ENCODE results near the gene PLA2G3.
A peak's percentile ranks its signal among the peaks of the same experiment; 100 is the strongest.

PLA2G3 gene

DNA sequence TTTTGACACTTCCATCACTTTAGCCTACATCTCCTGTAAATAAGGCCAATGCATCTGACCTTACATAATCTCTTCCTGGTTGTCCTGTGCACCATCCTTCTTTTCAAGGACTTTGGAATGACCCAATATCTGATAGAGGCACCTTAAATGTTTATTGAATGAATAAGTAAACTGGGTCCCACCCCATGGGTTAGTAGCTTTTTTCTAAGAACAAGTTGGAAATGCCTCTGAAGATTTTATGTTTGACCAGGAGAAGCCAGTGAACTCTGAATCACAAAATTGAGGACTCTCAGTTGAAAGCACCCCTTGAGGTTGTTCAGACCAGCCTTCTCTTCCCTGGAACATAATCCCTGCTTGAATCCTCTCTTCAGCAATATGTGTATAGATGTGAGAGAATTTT is 21.1 kb upstream of the PLA2G3 start:
- Histone ChIP-seq H3K27ac (ENCODE audit: insufficient read depth in 1 of 2, low read depth in 1 of 2, low read length in 2 of 2, poor library complexity in 1 of 2, severe bottlenecking in 2 of 2) (no peak overlapping the region), H3K9me3 (ENCODE audit: control extremely low read depth in 1 of 5, control insufficient read depth in 4 of 5, insufficient read depth in 2 of 5, low read depth in 1 of 5, low read length in 4 of 5) (no peaks in the 10 kb centered on the region), H3K27me3 (replicated peaks in 2 of 5; ENCODE audit: control insufficient read depth in 4 of 5, insufficient read depth in 5 of 5, low read length in 4 of 5) (no peaks in the 10 kb centered on the region), H3K4me1 (ENCODE audit: control extremely low read depth in 1 of 4, control insufficient read depth in 4 of 4, insufficient read depth in 4 of 4, low read length in 3 of 4) (peaks cover 14 to 32% (median 19%) of the 10 kb centered on the region in 4 experiments), H3K36me3 (ENCODE audit: control insufficient read depth in 4 of 4, insufficient read depth in 4 of 4, low read length in 3 of 4) (peaks cover 3 to 8% (median 6%) of the 10 kb centered on the region in 4 experiments), H3K4me3 (ENCODE audit: control insufficient read depth in 1 of 7, extremely low read depth in 1 of 7, insufficient read depth in 4 of 7, low read depth in 2 of 7, low read length in 6 of 7) (peak overlapping the region in 3 of 7 experiments; percentile 53 to 97 (median 96))
- DNase-seq: no peak
- ChIA-PET POLR2A (interaction anchor here (0.6 kb wide), 1 partner anchor 43 kb away, joined by 4 read pairs; no protein-coding TSS in a partner anchor), CTCF (interaction anchor here (0.6 to 1.5 kb wide), 6 partner anchors 10 to 1772 kb away, joined by 3 to 8 read pairs (median 3); no protein-coding TSS in a partner anchor)

DNA sequence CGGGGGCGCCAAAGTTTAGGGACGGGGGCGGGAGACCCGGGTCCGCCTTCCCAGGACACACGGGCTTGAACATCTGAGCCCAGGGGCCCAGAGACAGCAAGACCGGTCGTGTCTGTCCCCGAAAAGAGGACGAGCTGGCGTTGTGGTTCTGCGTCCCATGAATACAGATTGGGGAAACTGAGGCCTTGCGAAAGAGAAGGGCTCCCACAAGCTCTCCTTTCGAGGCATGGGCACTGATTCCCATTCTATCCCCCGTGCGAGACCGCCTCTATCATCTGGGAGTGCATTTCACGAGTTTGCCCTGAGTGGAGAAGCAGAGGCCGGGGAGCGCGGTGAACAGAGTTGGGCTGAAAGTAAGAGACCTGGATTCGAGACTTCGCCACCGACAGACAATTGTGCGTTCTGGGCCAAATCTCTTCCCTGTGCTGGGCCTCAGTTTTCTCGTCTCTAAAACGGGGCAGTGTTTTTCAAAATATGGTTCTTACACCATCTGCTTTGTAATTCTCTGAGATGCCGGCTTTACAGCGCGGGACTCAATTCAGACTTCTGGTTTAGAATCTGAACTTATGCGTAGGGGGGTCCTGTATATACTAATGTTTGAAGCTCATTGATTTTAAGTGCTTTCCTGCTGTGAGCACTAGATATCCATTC is 20.1 kb upstream of the PLA2G3 start:
- peak in 1 of 3 donors; percentile 15 for DNase-seq
- ChIA-PET POLR2A (interaction anchor here (0.6 to 1.4 kb wide), 4 partner anchors 8 to 53 kb away, joined by 3 to 4 read pairs (median 4); no protein-coding TSS in a partner anchor), CTCF (interaction anchor here (0.7 to 1.9 kb wide), 6 partner anchors 14 to 130 kb away, joined by 3 to 7 read pairs (median 4); no protein-coding TSS in a partner anchor)
- Histone ChIP-seq H3K9me3 (ENCODE audit: control extremely low read depth in 1 of 5, control insufficient read depth in 4 of 5, insufficient read depth in 2 of 5, low read depth in 1 of 5, low read length in 4 of 5) (no peaks in the 10 kb centered on the region), H3K4me3 (ENCODE audit: control insufficient read depth in 1 of 7, extremely low read depth in 1 of 7, insufficient read depth in 4 of 7, low read depth in 2 of 7, low read length in 6 of 7) (peak overlapping the region; percentile 79 to 97 (median 85)), H3K4me1 (ENCODE audit: control extremely low read depth in 1 of 4, control insufficient read depth in 4 of 4, insufficient read depth in 4 of 4, low read length in 3 of 4) (peaks cover 14 to 32% (median 19%) of the 10 kb centered on the region in 4 experiments), H3K36me3 (ENCODE audit: control insufficient read depth in 4 of 4, insufficient read depth in 4 of 4, low read length in 3 of 4) (peaks cover 1 to 3% (median 3%) of the 10 kb centered on the region in 4 experiments), H3K27ac (ENCODE audit: insufficient read depth in 1 of 2, low read depth in 1 of 2, low read length in 2 of 2, poor library complexity in 1 of 2, severe bottlenecking in 2 of 2) (peak overlapping the region; percentile 25 to 82), H3K27me3 (replicated peaks in 2 of 5; ENCODE audit: control insufficient read depth in 4 of 5, insufficient read depth in 5 of 5, low read length in 4 of 5) (no peaks in the 10 kb centered on the region)
- WGBS (ENCODE audit: insufficient coverage): 5% methylated on average over 32 of the region's 32 CpGs

DNA sequence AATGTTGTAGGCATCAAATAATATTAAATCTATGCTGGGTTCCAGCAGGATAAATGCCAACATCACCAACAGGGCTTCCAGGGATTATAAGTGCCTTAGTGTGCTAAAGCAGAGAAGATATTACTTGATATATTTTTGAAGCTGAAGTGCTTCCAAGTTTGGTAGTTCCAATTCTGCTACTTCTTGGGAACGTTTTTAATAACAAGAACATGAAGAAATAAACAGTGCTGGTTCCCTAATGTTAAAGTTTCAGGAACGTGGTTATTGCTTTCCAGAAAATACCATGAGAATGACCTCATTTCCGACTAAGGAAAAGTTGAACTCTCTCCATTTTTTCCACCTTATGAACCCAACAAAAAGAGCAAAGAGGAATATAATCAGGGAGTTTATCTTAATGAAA is 15.1 kb upstream of the PLA2G3 start:
- Histone ChIP-seq H3K36me3 (ENCODE audit: control insufficient read depth in 4 of 4, insufficient read depth in 4 of 4, low read length in 3 of 4) (no peaks in the 10 kb centered on the region), H3K9me3 (ENCODE audit: control extremely low read depth in 1 of 5, control insufficient read depth in 4 of 5, insufficient read depth in 2 of 5, low read depth in 1 of 5, low read length in 4 of 5) (no peaks in the 10 kb centered on the region), H3K4me3 (ENCODE audit: control insufficient read depth in 1 of 7, extremely low read depth in 1 of 7, insufficient read depth in 4 of 7, low read depth in 2 of 7, low read length in 6 of 7) (no peak overlapping the region), H3K27me3 (replicated peaks in 2 of 5; ENCODE audit: control insufficient read depth in 4 of 5, insufficient read depth in 5 of 5, low read length in 4 of 5) (no peaks in the 10 kb centered on the region), H3K4me1 (ENCODE audit: control extremely low read depth in 1 of 4, control insufficient read depth in 4 of 4, insufficient read depth in 4 of 4, low read length in 3 of 4) (peaks cover under 1 to 5% (median 2%) of the 10 kb centered on the region in 4 experiments), H3K27ac (ENCODE audit: insufficient read depth in 1 of 2, low read depth in 1 of 2, low read length in 2 of 2, poor library complexity in 1 of 2, severe bottlenecking in 2 of 2) (no peak overlapping the region)
- WGBS (ENCODE audit: insufficient coverage): 46% methylated on average over 2 of the region's 3 CpGs
- ChIA-PET POLR2A (no interaction called here), CTCF (no interaction called here)
- no peak for DNase-seq

DNA sequence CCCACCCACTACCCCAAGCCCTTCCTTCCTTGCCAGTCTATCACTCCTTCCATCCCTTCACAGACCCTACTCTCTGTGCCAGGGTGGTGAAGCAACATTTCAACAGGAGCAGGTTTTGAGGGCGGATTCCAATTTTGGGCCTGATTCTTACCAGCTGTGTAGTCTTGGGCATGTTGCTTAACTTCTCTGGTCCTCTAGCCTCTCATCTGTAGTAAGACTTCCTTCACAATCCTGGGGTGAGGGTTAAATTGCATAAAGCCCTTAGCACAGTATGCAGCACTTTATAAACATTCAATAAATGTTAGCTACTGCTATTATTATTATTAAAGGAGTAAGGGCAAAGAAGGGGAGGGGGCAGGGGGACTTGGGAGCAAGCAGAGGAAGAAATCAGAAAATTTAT is 14.7 kb upstream of the PLA2G3 start:
- Histone ChIP-seq H3K4me1 (ENCODE audit: control extremely low read depth in 1 of 4, control insufficient read depth in 4 of 4, insufficient read depth in 4 of 4, low read length in 3 of 4) (peaks cover 0 to 3% (median under 1%) of the 10 kb centered on the region in 4 experiments), H3K27me3 (replicated peaks in 2 of 5; ENCODE audit: control insufficient read depth in 4 of 5, insufficient read depth in 5 of 5, low read length in 4 of 5) (no peaks in the 10 kb centered on the region), H3K4me3 (ENCODE audit: control insufficient read depth in 1 of 7, extremely low read depth in 1 of 7, insufficient read depth in 4 of 7, low read depth in 2 of 7, low read length in 6 of 7) (no peak overlapping the region), H3K9me3 (ENCODE audit: control extremely low read depth in 1 of 5, control insufficient read depth in 4 of 5, insufficient read depth in 2 of 5, low read depth in 1 of 5, low read length in 4 of 5) (no peaks in the 10 kb centered on the region), H3K36me3 (ENCODE audit: control insufficient read depth in 4 of 4, insufficient read depth in 4 of 4, low read length in 3 of 4) (no peaks in the 10 kb centered on the region), H3K27ac (ENCODE audit: insufficient read depth in 1 of 2, low read depth in 1 of 2, low read length in 2 of 2, poor library complexity in 1 of 2, severe bottlenecking in 2 of 2) (no peak overlapping the region)
- no CpG with 5 or more reads among the region's 1 CpG for WGBS (ENCODE audit: insufficient coverage)
- ChIA-PET POLR2A (no interaction called here), CTCF (no interaction called here)
- no peak for DNase-seq

DNA sequence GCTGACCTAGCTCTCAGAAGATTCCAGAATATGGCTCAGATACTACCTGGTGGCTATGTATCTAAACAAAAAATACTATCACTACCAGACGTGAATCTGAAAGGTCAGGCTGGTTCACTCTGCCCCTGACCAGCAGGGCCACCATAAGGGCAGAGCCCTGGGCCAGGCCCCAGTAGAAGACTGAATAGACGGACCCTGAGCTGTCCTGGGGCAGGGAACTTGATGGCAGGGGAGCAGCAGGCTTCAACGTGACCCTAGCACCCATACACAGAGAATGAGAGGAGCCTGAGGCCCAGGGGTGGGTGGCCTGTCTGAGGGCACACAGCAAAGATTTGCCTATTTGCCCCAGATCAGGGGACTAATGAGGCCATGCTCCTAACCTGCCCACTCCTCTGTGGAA is 13.0 kb upstream of the PLA2G3 start:
- ChIA-PET CTCF (interaction anchor here (1.0 kb wide), 1 partner anchor 207 kb away, joined by 3 read pairs; no protein-coding TSS in a partner anchor), POLR2A (interaction anchor here (0.6 kb wide), 1 partner anchor 386 kb away, joined by 4 read pairs; no protein-coding TSS in a partner anchor)
- 92% methylated on average over 3 of the region's 3 CpGs for WGBS (ENCODE audit: insufficient coverage)
- no peak for DNase-seq
- no peaks in the 10 kb centered on the region for H3K27me3 ChIP-seq (replicated peaks in 2 of 5; ENCODE audit: control insufficient read depth in 4 of 5, insufficient read depth in 5 of 5, low read length in 4 of 5)
- no peak overlapping the region for H3K27ac ChIP-seq (ENCODE audit: insufficient read depth in 1 of 2, low read depth in 1 of 2, low read length in 2 of 2, poor library complexity in 1 of 2, severe bottlenecking in 2 of 2)
- no peak overlapping the region for H3K4me3 ChIP-seq (ENCODE audit: control insufficient read depth in 1 of 7, extremely low read depth in 1 of 7, insufficient read depth in 4 of 7, low read depth in 2 of 7, low read length in 6 of 7)
- H3K4me1 ChIP-seq (ENCODE audit: control extremely low read depth in 1 of 4, control insufficient read depth in 4 of 4, insufficient read depth in 4 of 4, low read length in 3 of 4): peaks cover 0 to 3% (median 1%) of the 10 kb centered on the region in 4 experiments
- H3K36me3 ChIP-seq (ENCODE audit: control insufficient read depth in 4 of 4, insufficient read depth in 4 of 4, low read length in 3 of 4): no peaks in the 10 kb centered on the region
- H3K9me3 ChIP-seq (ENCODE audit: control extremely low read depth in 1 of 5, control insufficient read depth in 4 of 5, insufficient read depth in 2 of 5, low read depth in 1 of 5, low read length in 4 of 5): no peaks in the 10 kb centered on the region

DNA sequence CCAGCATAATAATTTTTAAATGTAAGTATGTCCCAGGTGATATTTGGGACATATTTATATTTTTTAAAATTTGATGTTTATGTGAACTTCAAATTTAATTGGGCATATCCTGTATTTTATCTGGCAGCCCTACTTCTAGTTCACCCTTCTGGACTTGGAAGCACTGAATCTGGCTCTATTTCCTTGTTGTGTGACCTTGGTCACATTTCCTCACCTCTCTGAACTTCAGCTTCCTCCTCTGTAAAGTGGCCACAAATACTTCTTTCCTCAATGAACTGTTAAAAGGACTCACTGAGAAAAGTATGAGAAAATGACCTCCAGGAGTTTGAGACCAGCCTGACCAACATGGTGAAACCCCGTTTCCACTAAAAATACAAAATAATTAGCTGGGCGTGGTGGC is 11.6 kb upstream of the PLA2G3 start:
- Histone ChIP-seq H3K27me3 (replicated peaks in 2 of 5; ENCODE audit: control insufficient read depth in 4 of 5, insufficient read depth in 5 of 5, low read length in 4 of 5) (no peaks in the 10 kb centered on the region), H3K4me1 (ENCODE audit: control extremely low read depth in 1 of 4, control insufficient read depth in 4 of 4, insufficient read depth in 4 of 4, low read length in 3 of 4) (peaks cover 0 to 3% (median 1%) of the 10 kb centered on the region in 4 experiments), H3K27ac (ENCODE audit: insufficient read depth in 1 of 2, low read depth in 1 of 2, low read length in 2 of 2, poor library complexity in 1 of 2, severe bottlenecking in 2 of 2) (no peak overlapping the region), H3K36me3 (ENCODE audit: control insufficient read depth in 4 of 4, insufficient read depth in 4 of 4, low read length in 3 of 4) (no peaks in the 10 kb centered on the region), H3K9me3 (ENCODE audit: control extremely low read depth in 1 of 5, control insufficient read depth in 4 of 5, insufficient read depth in 2 of 5, low read depth in 1 of 5, low read length in 4 of 5) (peaks cover 0 to 4% (median 1%) of the 10 kb centered on the region in 5 experiments), H3K4me3 (ENCODE audit: control insufficient read depth in 1 of 7, extremely low read depth in 1 of 7, insufficient read depth in 4 of 7, low read depth in 2 of 7, low read length in 6 of 7) (no peak overlapping the region)
- WGBS (ENCODE audit: insufficient coverage): 100% methylated on average over 2 of the region's 2 CpGs
- ChIA-PET CTCF (interaction anchor here (1.1 kb wide), 1 partner anchor 81 kb away, joined by 5 read pairs; no protein-coding TSS in a partner anchor), POLR2A (no interaction called here)
- DNase-seq: no peak

DNA sequence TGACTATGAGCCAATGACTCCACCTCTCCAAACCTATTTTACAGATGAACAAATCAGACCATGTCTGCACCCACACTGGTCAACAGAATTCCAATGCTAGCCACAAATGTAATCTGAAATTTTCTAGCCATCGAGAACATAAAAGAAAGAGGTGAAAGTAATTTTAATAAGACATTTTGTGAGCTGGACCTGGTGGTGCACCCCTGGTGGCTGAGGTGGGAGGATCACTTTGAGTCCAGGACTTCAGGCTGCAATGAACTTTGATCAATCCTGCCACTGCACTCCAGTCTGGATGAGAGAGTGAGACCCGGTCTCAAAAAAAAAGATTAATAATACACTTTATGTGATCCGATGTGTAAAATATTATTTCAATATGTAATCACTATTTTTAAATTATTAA is 10.3 kb upstream of the PLA2G3 start:
- H3K36me3 ChIP-seq (ENCODE audit: control insufficient read depth in 4 of 4, insufficient read depth in 4 of 4, low read length in 3 of 4): no peaks in the 10 kb centered on the region
- no peak overlapping the region for H3K4me3 ChIP-seq (ENCODE audit: control insufficient read depth in 1 of 7, extremely low read depth in 1 of 7, insufficient read depth in 4 of 7, low read depth in 2 of 7, low read length in 6 of 7)
- ChIA-PET POLR2A (no interaction called here), CTCF (interaction anchor here (0.8 to 3.7 kb wide), 6 partner anchors 9 to 205 kb away, joined by 3 to 20 read pairs (median 6); partner anchors contain the start of genes PLA2G3 and RNF185)
- WGBS (ENCODE audit: insufficient coverage): 100% methylated on average over 1 of the region's 3 CpGs
- no peak overlapping the region for H3K27ac ChIP-seq (ENCODE audit: insufficient read depth in 1 of 2, low read depth in 1 of 2, low read length in 2 of 2, poor library complexity in 1 of 2, severe bottlenecking in 2 of 2)
- H3K27me3 ChIP-seq (replicated peaks in 2 of 5; ENCODE audit: control insufficient read depth in 4 of 5, insufficient read depth in 5 of 5, low read length in 4 of 5): no peaks in the 10 kb centered on the region
- H3K9me3 ChIP-seq (ENCODE audit: control extremely low read depth in 1 of 5, control insufficient read depth in 4 of 5, insufficient read depth in 2 of 5, low read depth in 1 of 5, low read length in 4 of 5): peaks cover 0 to 4% (median 1%) of the 10 kb centered on the region in 5 experiments
- H3K4me1 ChIP-seq (ENCODE audit: control extremely low read depth in 1 of 4, control insufficient read depth in 4 of 4, insufficient read depth in 4 of 4, low read length in 3 of 4): peaks cover 0 to 3% (median 1%) of the 10 kb centered on the region in 4 experiments
- DNase-seq: peak in 2 of 3 donors; percentile 46 to 48
